Heart left ventricle (tissue), 13 donors: ENCODE measurements around the gene HIBCH.

ENCODE experiments used
- CTCF ChIP-seq, 12 donors: fragments of 200-600 bp; sonication (generic) in 4 of 12; IDR thresholded peaks; one replicate each; pipeline versions ENCODE4 v1.5.0 to v1.8.0; 2018 to 2022; ENCODE audit warnings: antibody characterized with exemption in 12 of 12, mild to moderate bottlenecking in 5 of 12
- POLR2A ChIP-seq, 2 donors: fragments of 450-650 bp; IDR thresholded peaks; one replicate each; pipeline ENCODE4 v1.6.1; 2017; ENCODE audit warnings: antibody characterized with exemption in 2 of 2, mild to moderate bottlenecking in 2 of 2, moderate library complexity in 2 of 2
- donor health status: ischemic (EF 13 %, LVEDD 7.1; RV severe dilation, severe dysfunction).
- donor health status: DM: no; HTN: yes; CAD: no.
- donor health status: DM: no; HTN: no; CAD: no.
- donor health status: ischemic (EF 25% LVEDD 6.9; RV normal size, moderate dysfunction).
- donor health status: ischemic (EF 25% LVEDD 5.7; RV mildly dilated, moderate dysfunction).
- donor health status: ischemic (EF 35%, LVEDD 5.7; RV mildly dilated, moderate dysfunction).
- donor health status: nonischemic (EF 11% LVEDD 7.7; RV severe dilation, severe dysfunction).
- donor health status: DM: yes; HTN: yes; CAD: no.
- donor health status: PGD.
- donor health status: ischemic (EF 29% LVEDD 5.4; RV normal size, mild dysfunction).
- donor health status: nonischemic (EF 23%, LVEDD 6.1; RV moderate dilation, normal function).

DNA sequence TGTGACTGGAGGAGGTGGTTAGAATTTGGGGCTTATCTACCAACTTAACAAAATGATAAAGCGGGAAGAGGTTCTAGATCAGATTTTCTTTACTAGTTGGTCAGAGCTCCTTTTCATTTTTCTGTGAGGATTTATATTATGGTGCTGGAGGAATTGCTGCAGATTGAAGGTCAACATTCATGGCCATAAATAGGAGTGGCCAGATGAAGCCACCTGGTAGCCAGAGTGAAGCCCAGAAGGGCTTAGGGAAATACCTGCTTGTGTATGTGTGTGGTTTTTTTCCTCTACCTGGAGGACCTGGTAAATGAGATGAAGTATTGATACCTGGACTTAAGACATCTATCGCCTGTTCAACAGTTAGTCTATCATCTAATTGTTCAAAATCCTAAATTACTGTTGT lies 134.2 kb downstream of the HIBCH start:
- no peak for TF ChIP-seq CTCF (IDR thresholded peaks at IDR 0.05)
- TF ChIP-seq POLR2A (IDR thresholded peaks at IDR 0.05), result no peak
